ENCODE measurements around the gene RIC8A. TPM values are rescaled to one million over a fixed set of nuclear protein-coding genes. Genes with fewer than 3 reads are reported as not detected.

Gene RIC8A
- total and polyA plus RNA-seq, 4 donors: 12.5 to 49.6 (median 34.5) TPM

GRCh38 chr11:256952-257737 is 49.6 kb downstream of the RIC8A start:
- TF ChIP-seq FOXA1 (IDR thresholded peaks at IDR 0.05) (no peak), ZBTB33 (IDR thresholded peaks at IDR 0.05) (no peak), NR2F2 (IDR thresholded peaks at IDR 0.05) (no peak), EGR1 (IDR thresholded peaks at IDR 0.05; ENCODE audit: low read depth in 2 of 2) (no peak)
- TF ChIP-seq, protein P1, sequence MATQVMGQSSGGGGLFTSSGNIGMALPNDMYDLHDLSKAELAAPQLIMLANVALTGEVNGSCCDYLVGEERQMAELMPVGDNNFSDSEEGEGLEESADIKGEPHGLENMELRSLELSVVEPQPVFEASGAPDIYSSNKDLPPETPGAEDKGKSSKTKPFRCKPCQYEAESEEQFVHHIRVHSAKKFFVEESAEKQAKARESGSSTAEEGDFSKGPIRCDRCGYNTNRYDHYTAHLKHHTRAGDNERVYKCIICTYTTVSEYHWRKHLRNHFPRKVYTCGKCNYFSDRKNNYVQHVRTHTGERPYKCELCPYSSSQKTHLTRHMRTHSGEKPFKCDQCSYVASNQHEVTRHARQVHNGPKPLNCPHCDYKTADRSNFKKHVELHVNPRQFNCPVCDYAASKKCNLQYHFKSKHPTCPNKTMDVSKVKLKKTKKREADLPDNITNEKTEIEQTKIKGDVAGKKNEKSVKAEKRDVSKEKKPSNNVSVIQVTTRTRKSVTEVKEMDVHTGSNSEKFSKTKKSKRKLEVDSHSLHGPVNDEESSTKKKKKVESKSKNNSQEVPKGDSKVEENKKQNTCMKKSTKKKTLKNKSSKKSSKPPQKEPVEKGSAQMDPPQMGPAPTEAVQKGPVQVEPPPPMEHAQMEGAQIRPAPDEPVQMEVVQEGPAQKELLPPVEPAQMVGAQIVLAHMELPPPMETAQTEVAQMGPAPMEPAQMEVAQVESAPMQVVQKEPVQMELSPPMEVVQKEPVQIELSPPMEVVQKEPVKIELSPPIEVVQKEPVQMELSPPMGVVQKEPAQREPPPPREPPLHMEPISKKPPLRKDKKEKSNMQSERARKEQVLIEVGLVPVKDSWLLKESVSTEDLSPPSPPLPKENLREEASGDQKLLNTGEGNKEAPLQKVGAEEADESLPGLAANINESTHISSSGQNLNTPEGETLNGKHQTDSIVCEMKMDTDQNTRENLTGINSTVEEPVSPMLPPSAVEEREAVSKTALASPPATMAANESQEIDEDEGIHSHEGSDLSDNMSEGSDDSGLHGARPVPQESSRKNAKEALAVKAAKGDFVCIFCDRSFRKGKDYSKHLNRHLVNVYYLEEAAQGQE (IDR thresholded peaks at IDR 0.05): no peak
- DNase-seq (ENCODE audit: low spot score): no peak
- Histone ChIP-seq H3K9ac (ENCODE audit: low read depth in 1 of 2, low read length in 2 of 2) (no peak overlapping the region), H3K4me3 (ENCODE audit: low read depth in 1 of 3, low read length in 3 of 3) (no peak overlapping the region), H3K27me3 (ENCODE audit: control insufficient read depth in 4 of 4, insufficient read depth in 4 of 4, low read length in 3 of 4) (no peaks in the 10 kb centered on the region), H3K9me3 (ENCODE audit: control insufficient read depth in 4 of 4, low read length in 3 of 4) (no peaks in the 10 kb centered on the region), H3K4me1 (ENCODE audit: control insufficient read depth in 4 of 4, insufficient read depth in 4 of 4, low read length in 3 of 4) (no peaks in the 10 kb centered on the region), H3K27ac (ENCODE audit: low read depth in 1 of 2, low read length in 2 of 2) (no peak overlapping the region), H3K36me3 (ENCODE audit: control insufficient read depth in 4 of 4, insufficient read depth in 3 of 4, low read depth in 1 of 4, low read length in 3 of 4) (peaks cover 0 to 16% (median 7%) of the 10 kb centered on the region in 4 donors)
- WGBS: 79% methylated on average over 14 of the region's 14 CpGs

- H3K9ac ChIP-seq (ENCODE audit: low read depth in 1 of 2, low read length in 2 of 2): no peak overlapping the region
- H3K9me3 ChIP-seq (ENCODE audit: control insufficient read depth in 4 of 4, low read length in 3 of 4): no peaks in the 10 kb centered on the region
- TF ChIP-seq, protein P2, sequence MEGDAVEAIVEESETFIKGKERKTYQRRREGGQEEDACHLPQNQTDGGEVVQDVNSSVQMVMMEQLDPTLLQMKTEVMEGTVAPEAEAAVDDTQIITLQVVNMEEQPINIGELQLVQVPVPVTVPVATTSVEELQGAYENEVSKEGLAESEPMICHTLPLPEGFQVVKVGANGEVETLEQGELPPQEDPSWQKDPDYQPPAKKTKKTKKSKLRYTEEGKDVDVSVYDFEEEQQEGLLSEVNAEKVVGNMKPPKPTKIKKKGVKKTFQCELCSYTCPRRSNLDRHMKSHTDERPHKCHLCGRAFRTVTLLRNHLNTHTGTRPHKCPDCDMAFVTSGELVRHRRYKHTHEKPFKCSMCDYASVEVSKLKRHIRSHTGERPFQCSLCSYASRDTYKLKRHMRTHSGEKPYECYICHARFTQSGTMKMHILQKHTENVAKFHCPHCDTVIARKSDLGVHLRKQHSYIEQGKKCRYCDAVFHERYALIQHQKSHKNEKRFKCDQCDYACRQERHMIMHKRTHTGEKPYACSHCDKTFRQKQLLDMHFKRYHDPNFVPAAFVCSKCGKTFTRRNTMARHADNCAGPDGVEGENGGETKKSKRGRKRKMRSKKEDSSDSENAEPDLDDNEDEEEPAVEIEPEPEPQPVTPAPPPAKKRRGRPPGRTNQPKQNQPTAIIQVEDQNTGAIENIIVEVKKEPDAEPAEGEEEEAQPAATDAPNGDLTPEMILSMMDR (IDR thresholded peaks at IDR 0.05; ENCODE audit: low read depth, low read length, missing input control): peak; percentile 17
- TF ChIP-seq RAD21 (IDR thresholded peaks at IDR 0.05) (peak; percentile 19 to 45), FOXA2 (IDR thresholded peaks at IDR 0.05) (no peak)
- WGBS: 73% methylated on average over 15 of the region's 15 CpGs
- no peak overlapping the region for H3K27ac ChIP-seq (ENCODE audit: low read depth in 1 of 2, low read length in 2 of 2)
- no peak overlapping the region for H3K4me3 ChIP-seq (ENCODE audit: low read depth in 1 of 3, low read length in 3 of 3)
- H3K36me3 ChIP-seq (ENCODE audit: control insufficient read depth in 4 of 4, insufficient read depth in 3 of 4, low read depth in 1 of 4, low read length in 3 of 4): peaks cover 0 to 8% (median 1%) of the 10 kb centered on the region in 4 donors
- no peaks in the 10 kb centered on the region for H3K27me3 ChIP-seq (ENCODE audit: control insufficient read depth in 4 of 4, insufficient read depth in 4 of 4, low read length in 3 of 4)
- H3K4me1 ChIP-seq (ENCODE audit: control insufficient read depth in 4 of 4, insufficient read depth in 4 of 4, low read length in 3 of 4): no peaks in the 10 kb centered on the region
- DNase-seq (ENCODE audit: low spot score): no peak
Observed at GRCh38 chr11:257766-258493, 50.4 kb downstream of the RIC8A start.

All from liver (tissue), 9 donors.